Neural cell (in vitro differentiated cells): Measurements from ENCODE around the gene YIPF4. TPM values are rescaled to one million over a fixed set of nuclear protein-coding genes. Genes with fewer than 3 reads are reported as not detected.

Source experiments
- H2AFZ ChIP-seq: fragments of 200-600, 300-800 bp; sonication (generic), shearing (Covaris generic); 2 replicates; pipeline ENCODE4 v1.6.0; 2014; ENCODE audit warnings: low read depth, mild to moderate bottlenecking, antibody characterized with exemption, low read length, moderate library complexity
- H3F3A ChIP-seq: fragments of 200-600 bp; shearing (Covaris generic); 2 replicates; pipeline ENCODE4 v1.6.1; 2016; ENCODE audit warnings: mild to moderate bottlenecking, moderate library complexity, mixed read lengths, antibody characterized with exemption, low read length; ENCODE audit not compliant: insufficient read depth, poor library complexity, severe bottlenecking
- H3K27ac ChIP-seq: fragments of 200-600, 300-800 bp; sonication (generic), shearing (Covaris generic); 2 replicates; pipeline ENCODE4 v1.5.1; 2014; ENCODE audit warnings: mild to moderate bottlenecking, low read length, moderate library complexity
- H3K27me3 ChIP-seq: fragments of 300-800, 200-600 bp; sonication (generic), shearing (Covaris generic); 2 replicates; pipeline ENCODE4 v1.6.0; 2014; ENCODE audit warnings: mild to moderate bottlenecking, low read depth, low read length, moderate library complexity; ENCODE audit not compliant: insufficient read depth
- H3K36me3 ChIP-seq: fragments of 300-800, 200-600 bp; sonication (generic), shearing (Covaris generic); 2 replicates; pipeline ENCODE4 v1.5.1; 2014; ENCODE audit warnings: mild to moderate bottlenecking, antibody characterized with exemption, low read length, moderate library complexity; ENCODE audit not compliant: insufficient read depth
- H3K4me2 ChIP-seq: fragments of 300-800, 200-600 bp; sonication (generic), shearing (Covaris generic); 2 replicates; pipeline ENCODE4 v1.6.0; 2014; ENCODE audit warnings: mild to moderate bottlenecking, low read length
- H3K4me3 ChIP-seq: fragments of 300-800, 200-600 bp; sonication (generic), shearing (Covaris generic); 2 replicates; pipeline ENCODE4 v1.5.1; 2014; ENCODE audit warnings: mild to moderate bottlenecking, low read length, moderate library complexity
- H3K79me2 ChIP-seq: fragments of 200-600 bp; shearing (Covaris generic); replicated peaks from 2 replicates; pipeline ENCODE4 v1.6.0; 2014; ENCODE audit warnings: mild to moderate bottlenecking, low read length, moderate library complexity; ENCODE audit not compliant: insufficient read depth
- H3K9ac ChIP-seq: fragments of 300-800, 200-600 bp; sonication (generic), shearing (Covaris generic); 2 replicates; pipeline ENCODE4 v1.6.1; 2016; ENCODE audit warnings: mild to moderate bottlenecking, low read length, mixed read lengths
- H3K9me2 ChIP-seq: fragments of 200-600 bp; shearing (Covaris generic); 2 replicates; pipeline ENCODE4 v1.6.1; 2016; ENCODE audit warnings: mild to moderate bottlenecking, low read length, mixed read lengths; ENCODE audit not compliant: insufficient read depth
- H3K9me3 ChIP-seq: fragments of 200-600, 300-800 bp; sonication (generic), shearing (Covaris generic); 2 replicates; pipeline ENCODE4 v1.6.1; 2016; ENCODE audit warnings: mild to moderate bottlenecking, mixed run types, low read length, moderate library complexity, mixed read lengths
- H4K20me1 ChIP-seq: fragments of 200-600 bp; shearing (Covaris generic); 2 replicates; pipeline ENCODE4 v1.6.1; 2016; ENCODE audit warnings: mild to moderate bottlenecking, mixed run types; ENCODE audit not compliant: insufficient read depth
- CTCF ChIP-seq: fragments of 450-650 bp; IDR thresholded peaks from 2 replicates; pipeline ENCODE4 v1.5.1; 2014; ENCODE audit warnings: antibody characterized with exemption, mild to moderate bottlenecking, moderate library complexity; ENCODE audit not compliant: poor library complexity, severe bottlenecking
- EP300 ChIP-seq: fragments of 450-650 bp; conservative IDR thresholded peaks from 2 replicates; pipeline ENCODE4 v1.6.1; 2014; ENCODE audit warnings: antibody characterized with exemption, mild to moderate bottlenecking, moderate library complexity; ENCODE audit not compliant: poor library complexity, severe bottlenecking
- EZH2 ChIP-seq: fragments of 200-600, 300-800 bp; shearing (Covaris generic), sonication (generic); IDR thresholded peaks from 2 replicates; pipeline ENCODE4 v1.6.1; 2014; ENCODE audit warnings: antibody characterized with exemption, low read length, borderline replicate concordance, mild to moderate bottlenecking; ENCODE audit not compliant: insufficient read depth, poor library complexity, severe bottlenecking
- MXI1 ChIP-seq: fragments of 450-650 bp; conservative IDR thresholded peaks from 2 replicates; pipeline ENCODE4 v1.6.1; 2014; ENCODE audit warnings: antibody characterized with exemption, mild to moderate bottlenecking; ENCODE audit not compliant: poor library complexity, severe bottlenecking
- POLR2AphosphoS5 ChIP-seq: IDR thresholded peaks from 2 replicates; pipeline ENCODE4 v1.6.1; 2012
- RAD21 ChIP-seq: fragments of 450-650 bp; conservative IDR thresholded peaks from 2 replicates; pipeline ENCODE4 v1.6.1; 2014; ENCODE audit warnings: antibody characterized with exemption, mild to moderate bottlenecking, moderate library complexity
- REST ChIP-seq: IDR thresholded peaks from 2 replicates; pipeline ENCODE4 v1.6.1; 2012; ENCODE audit warnings: borderline replicate concordance
- SMC3 ChIP-seq: fragments of 450-650 bp; conservative IDR thresholded peaks from 2 replicates; pipeline ENCODE4 v1.6.1; 2014; ENCODE audit warnings: antibody characterized with exemption, mild to moderate bottlenecking, moderate library complexity; ENCODE audit not compliant: poor library complexity
- TAF1 ChIP-seq: IDR thresholded peaks from 2 replicates; pipeline ENCODE4 v1.6.1; 2012; ENCODE audit warnings: low read depth
- polyA plus RNA-seq: library from polyadenylated mRNA; depleted of rRNA; stranded (reverse); fragments of >200 nt; gene quantifications from 2 replicates; pipeline ENCODE4 v1.2.3, GENCODE V29; 2014

The YIPF4 gene
- polyA plus RNA-seq, 1 donor from 2014 or later: 33.5 TPM

- Histone ChIP-seq H3K4me3 (no peak overlapping the region), H3K9ac (no peak overlapping the region), H4K20me1 (no peaks in the 10 kb centered on the region), H2AFZ (no peak overlapping the region), H3K27ac (no peak overlapping the region), H3F3A (no peaks in the 10 kb centered on the region), H3K4me2 (no peak overlapping the region), H3K79me2 (peaks cover 36% of the 10 kb centered on the region), H3K9me3 (no peaks in the 10 kb centered on the region), H3K36me3 (no peaks in the 10 kb centered on the region), H3K9me2 (no peaks in the 10 kb centered on the region), H3K27me3 (no peaks in the 10 kb centered on the region)
- TF ChIP-seq POLR2AphosphoS5 (no peak), TAF1 (no peak), MXI1 (no peak), CTCF (no peak), REST (no peak), EP300 (no peak), SMC3 (no peak), RAD21 (no peak), EZH2 (no peak)
Measured at GRCh38 chr2:32289165-32289999, 11.7 kb downstream of the YIPF4 start.

GRCh38 chr2:32290000-32290339 lies 12.3 kb downstream of the YIPF4 start:
- Histone ChIP-seq H4K20me1 (no peaks in the 10 kb centered on the region), H3K9me3 (no peaks in the 10 kb centered on the region), H3K4me2 (no peak overlapping the region), H2AFZ (no peak overlapping the region), H3K79me2 (peaks cover 30% of the 10 kb centered on the region), H3K27me3 (no peaks in the 10 kb centered on the region), H3K4me3 (no peak overlapping the region), H3F3A (no peaks in the 10 kb centered on the region), H3K9me2 (no peaks in the 10 kb centered on the region), H3K36me3 (no peaks in the 10 kb centered on the region), H3K9ac (no peak overlapping the region), H3K27ac (no peak overlapping the region)
- TF ChIP-seq REST (no peak), EP300 (no peak), EZH2 (no peak), SMC3 (no peak), RAD21 (no peak), MXI1 (no peak), POLR2AphosphoS5 (no peak), TAF1 (no peak), CTCF (no peak)
